SK-N-MC (cell line): ENCODE measurements around the gene C14orf132.

Source experiments
- EZH2 ChIP-seq: fragments of 200-600 bp; sonication (generic); IDR thresholded peaks from one replicate; pipeline ENCODE4 v1.6.1; 2017; ENCODE audit warnings: antibody characterized with exemption
- FOXP2 ChIP-seq: optimal IDR thresholded peaks from 2 replicates; pipeline ENCODE3; 2011; ENCODE audit warnings: mild to moderate bottlenecking, moderate library complexity; ENCODE audit not compliant: insufficient read depth; ENCODE audit errors: extremely low read length, control extremely low read depth
- POLR2AphosphoS5 ChIP-seq: IDR thresholded peaks from 2 replicates; pipeline ENCODE4 v1.6.1; 2012; ENCODE audit warnings: mild to moderate bottlenecking, low read depth, low read length, borderline replicate concordance

DNA sequence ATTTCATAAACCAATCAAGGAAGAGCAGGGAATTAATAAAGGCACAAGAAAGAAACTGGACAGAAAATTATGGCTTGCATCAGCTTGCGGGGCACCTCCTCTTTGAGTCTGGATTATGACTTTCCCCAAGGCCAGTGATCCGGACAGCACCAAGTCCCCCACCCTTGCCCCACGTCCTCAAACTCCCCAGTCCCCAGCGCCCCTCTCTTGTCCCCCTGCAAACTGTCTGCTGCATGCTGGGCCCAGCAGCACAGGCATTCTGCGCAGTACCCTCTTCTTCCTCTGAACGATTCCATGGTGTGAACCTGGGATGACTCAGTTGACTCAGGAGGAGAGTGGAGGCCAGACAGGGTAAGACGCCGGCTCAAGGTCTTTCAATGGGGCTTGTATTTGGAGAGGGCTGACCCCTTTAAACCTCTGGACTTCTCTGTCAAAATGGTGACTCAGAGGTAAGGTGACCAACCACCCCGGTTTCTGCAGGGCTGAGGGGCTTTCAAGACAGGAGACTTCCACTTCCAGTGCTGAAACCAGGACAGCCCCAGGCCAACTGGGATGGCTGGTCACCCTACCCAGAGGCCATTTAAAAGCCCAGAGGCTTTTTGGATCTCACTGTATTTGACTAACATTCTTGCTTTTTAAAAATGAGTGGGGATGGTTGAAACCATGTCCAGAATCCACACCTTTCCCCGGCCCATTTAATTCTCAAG, 13.5 kb downstream of the C14orf132 start:
- TF ChIP-seq EZH2: no peak
- TF ChIP-seq POLR2AphosphoS5: no peak
- no peak for TF ChIP-seq FOXP2
